GM21515 (cell line): ENCODE data around the gene PSPN.

Experiments used
- ATAC-seq: cut with Tn5 transposase; IDR thresholded peaks from one replicate; pipeline ENCODE4 v1.9.1; 2021; ENCODE audit not compliant: unreplicated experiment

Gene PSPN

DNA sequence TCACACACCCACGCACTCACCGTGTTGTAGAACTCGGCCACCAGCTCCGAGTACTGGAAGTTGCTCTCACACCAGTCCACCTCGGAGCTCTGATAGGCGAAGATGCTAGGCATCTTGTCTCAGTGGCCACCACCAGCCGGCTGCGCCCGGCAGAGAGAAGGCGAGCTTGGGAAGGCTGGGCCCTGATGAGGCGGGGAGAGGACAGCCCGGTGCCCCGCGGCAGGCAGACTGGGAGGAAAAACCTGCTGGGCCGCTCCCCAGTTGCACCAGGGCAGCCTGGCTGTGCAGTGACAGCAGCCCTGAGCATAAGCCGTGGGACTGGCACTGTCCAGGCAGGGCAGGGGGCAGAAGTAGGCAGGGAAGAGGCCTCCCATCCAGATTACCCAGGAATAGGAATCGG, 42.3 kb downstream of the PSPN start, which contains the start of gene ACER1:
TSS of gene ACER1 (minus strand) at position 174 of the 400 bp plus-strand sequence. CDS start at position 113, 61 bp downstream.
- ATAC-seq = no peak

DNA sequence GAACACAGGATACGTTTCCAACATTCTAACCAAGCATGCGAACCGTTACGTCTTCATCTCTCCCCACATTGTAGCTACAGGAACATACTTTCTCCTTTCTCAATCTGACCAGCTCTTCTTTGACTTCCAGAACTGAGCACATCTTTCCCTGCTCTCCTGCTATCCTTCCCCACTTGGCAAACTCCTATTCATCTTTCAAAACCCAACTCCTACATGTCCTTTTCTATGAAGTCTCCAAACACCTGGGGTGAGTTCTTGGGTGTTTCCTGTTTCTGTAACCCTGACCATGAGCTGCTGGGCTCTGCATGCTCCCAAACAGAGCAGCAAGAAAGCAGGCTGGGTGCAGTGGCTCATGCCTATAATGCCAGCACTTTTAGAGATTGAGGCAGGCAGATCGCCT, 48.9 kb downstream of the PSPN start:
- ATAC-seq = no peak

DNA sequence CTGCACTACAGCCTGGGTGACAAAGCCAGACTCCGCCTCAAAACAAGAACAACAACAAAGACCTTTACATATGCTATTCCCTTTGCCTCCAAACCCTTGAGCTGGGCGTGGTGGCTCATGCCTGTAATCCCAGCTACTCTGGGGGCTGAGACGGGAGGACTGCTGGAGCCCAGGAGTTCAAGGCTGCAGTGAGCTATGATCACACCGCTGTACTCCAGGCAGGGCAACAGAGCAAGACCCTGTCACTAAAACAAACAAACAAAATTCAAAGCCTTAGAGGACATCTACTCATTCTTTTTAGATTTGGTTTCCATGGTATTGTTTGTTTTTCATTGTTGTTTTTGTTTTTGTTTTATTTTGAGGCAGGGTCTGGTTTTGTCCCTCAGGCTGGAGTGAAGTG, 50.1 kb downstream of the PSPN start:
- ATAC-seq = no peak
